Vagina (tissue), 2 donors: ENCODE measurements around the gene RAVER2.

Experiments used
- POLR2A ChIP-seq, 2 donors: fragments of 450-650 bp; IDR thresholded peaks; one replicate each; pipeline ENCODE4 v1.6.1; 2017; ENCODE audit warnings: antibody characterized with exemption in 2 of 2, mild to moderate bottlenecking in 2 of 2, moderate library complexity in 2 of 2
- POLR2AphosphoS5 ChIP-seq, 2 donors: sonication (generic); formaldehyde crosslinking; IDR thresholded peaks; one replicate each; pipeline ENCODE4 v1.9.0; 2017; ENCODE audit warnings: antibody characterized with exemption in 2 of 2, mild to moderate bottlenecking in 2 of 2, low read depth in 1 of 2; ENCODE audit not compliant: insufficient read depth in 1 of 2

DNA sequence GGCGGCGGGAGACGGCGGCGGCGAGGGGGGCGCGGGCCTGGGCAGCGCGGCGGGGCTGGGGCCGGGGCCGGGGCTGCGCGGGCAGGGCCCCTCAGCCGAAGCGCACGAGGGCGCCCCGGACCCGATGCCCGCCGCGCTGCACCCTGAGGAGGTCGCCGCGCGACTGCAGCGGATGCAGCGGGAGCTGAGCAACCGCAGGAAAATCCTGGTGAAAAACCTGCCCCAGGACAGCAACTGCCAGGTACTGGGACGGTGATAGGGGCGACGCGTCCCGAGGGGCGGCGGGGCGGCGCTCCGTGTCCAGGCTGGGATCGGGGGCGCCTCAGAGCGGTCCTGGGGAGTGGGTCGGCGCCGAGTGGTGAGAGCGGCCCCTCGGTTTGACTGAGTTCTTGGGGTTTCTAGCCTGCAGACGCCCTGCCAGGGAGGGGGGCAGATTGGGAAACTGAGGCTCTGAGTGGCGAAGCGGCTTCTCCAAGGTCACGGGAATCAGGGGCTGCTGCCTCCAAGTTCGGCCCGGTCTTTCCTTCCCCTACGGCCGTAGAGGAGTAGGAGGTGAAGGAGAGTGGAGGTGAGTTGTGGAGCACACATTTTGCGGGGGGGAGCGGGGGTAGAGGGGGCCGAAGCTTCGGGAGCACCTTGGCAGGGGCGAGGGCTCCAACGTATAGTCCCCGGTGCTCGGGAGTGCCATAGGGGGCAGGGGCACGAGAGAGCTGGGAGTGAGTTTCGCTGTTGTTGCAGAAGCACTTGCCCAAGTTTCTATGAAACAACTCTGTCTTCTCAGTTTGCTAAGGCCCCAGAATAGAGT lies 508 bp downstream of the RAVER2 start:
- TF ChIP-seq POLR2A (IDR thresholded peaks at IDR 0.05), result no peak
- no peak for TF ChIP-seq POLR2AphosphoS5 (IDR thresholded peaks at IDR 0.05; ENCODE audit: insufficient read depth in 1 of 2, low read depth in 1 of 2)
